Testis (tissue), 2 donors: ENCODE data around the gene SLC46A3.

ENCODE experiments used
- POLR2A ChIP-seq: fragments of 450-650 bp; IDR thresholded peaks from one replicate; pipeline ENCODE4 v1.6.1; 2017; ENCODE audit warnings: antibody characterized with exemption, mild to moderate bottlenecking, moderate library complexity
- TF ChIP-seq, protein P1 (sequence below), 3 experiments: fragments of 450-650 bp in 2 of 3; fragments of 200-600 bp in 1 of 3; sonication (generic) in 1 of 3; IDR thresholded peaks; one replicate each; pipeline ENCODE4 v1.5.1; 2016 to 2019; ENCODE audit warnings: antibody characterized with exemption in 3 of 3, mild to moderate bottlenecking in 2 of 3, moderate library complexity in 1 of 3

- TF ChIP-seq, protein P1, sequence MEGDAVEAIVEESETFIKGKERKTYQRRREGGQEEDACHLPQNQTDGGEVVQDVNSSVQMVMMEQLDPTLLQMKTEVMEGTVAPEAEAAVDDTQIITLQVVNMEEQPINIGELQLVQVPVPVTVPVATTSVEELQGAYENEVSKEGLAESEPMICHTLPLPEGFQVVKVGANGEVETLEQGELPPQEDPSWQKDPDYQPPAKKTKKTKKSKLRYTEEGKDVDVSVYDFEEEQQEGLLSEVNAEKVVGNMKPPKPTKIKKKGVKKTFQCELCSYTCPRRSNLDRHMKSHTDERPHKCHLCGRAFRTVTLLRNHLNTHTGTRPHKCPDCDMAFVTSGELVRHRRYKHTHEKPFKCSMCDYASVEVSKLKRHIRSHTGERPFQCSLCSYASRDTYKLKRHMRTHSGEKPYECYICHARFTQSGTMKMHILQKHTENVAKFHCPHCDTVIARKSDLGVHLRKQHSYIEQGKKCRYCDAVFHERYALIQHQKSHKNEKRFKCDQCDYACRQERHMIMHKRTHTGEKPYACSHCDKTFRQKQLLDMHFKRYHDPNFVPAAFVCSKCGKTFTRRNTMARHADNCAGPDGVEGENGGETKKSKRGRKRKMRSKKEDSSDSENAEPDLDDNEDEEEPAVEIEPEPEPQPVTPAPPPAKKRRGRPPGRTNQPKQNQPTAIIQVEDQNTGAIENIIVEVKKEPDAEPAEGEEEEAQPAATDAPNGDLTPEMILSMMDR (IDR thresholded peaks at IDR 0.05): no peak
- TF ChIP-seq POLR2A: no peak
Measured at GRCh38 chr13:28717170-28717569, 1.6 kb downstream of the SLC46A3 start.
